ENCODE measurements around the gene DNAJC18. TPM values are rescaled to one million over a fixed set of nuclear protein-coding genes. Genes with fewer than 3 reads are reported as not detected.

The DNAJC18 gene
- total and polyA plus RNA-seq, 2 experiments from 2014 or later = 13.4 to 18.9 TPM

DNA sequence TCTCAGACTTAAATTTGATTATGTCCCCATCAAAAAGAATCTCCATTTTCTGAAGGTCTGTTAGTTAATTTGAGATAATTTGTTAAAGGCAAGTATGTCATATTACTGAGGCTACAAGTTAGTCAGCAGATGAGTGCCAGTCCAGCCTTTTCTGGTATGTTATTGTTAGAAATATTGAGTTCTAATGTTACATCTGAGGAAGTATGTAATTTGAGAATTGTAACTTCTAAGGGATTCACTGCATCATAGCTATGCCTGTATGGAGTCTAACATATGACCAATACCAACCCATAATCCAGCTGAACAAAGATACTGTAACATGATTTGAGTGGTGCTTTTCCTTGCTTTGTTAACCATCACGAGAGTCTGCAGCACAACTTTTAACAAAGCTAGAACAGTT is 70.1 kb downstream of the DNAJC18 start:
- Mint-ChIP-seq H3K9me3 (no peaks in the 10 kb centered on the region), H3K4me3 (no peak overlapping the region), H3K4me1 (no peaks in the 10 kb centered on the region; the same call in 2 of the 3 replicates), H3K27me3 (ENCODE audit: insufficient read depth, low read depth, poor library complexity) (peaks cover 5% of the 10 kb centered on the region), H3K27ac (no peak overlapping the region), H3K36me3 (ENCODE audit: low read depth) (peaks cover 69% of the 10 kb centered on the region)
- peaks cover 23% of the 10 kb centered on the region; the same call in 1 of the 2 replicates for H4K20me1 ChIP-seq (replicated peaks; ENCODE audit: insufficient read depth)
- H3K4me3 ChIP-seq = no peak overlapping the region
- H3K4me2 ChIP-seq = no peak overlapping the region
- peaks cover 61% of the 10 kb centered on the region for H3K36me3 ChIP-seq (ENCODE audit: insufficient read depth)
- H3K27me3 ChIP-seq (ENCODE audit: insufficient read depth) = no peaks in the 10 kb centered on the region
- H2AFZ ChIP-seq = no peak overlapping the region
- H3K9me2 ChIP-seq (ENCODE audit: insufficient read depth) = no peaks in the 10 kb centered on the region
- peaks cover 16% of the 10 kb centered on the region for H3F3A ChIP-seq (replicated peaks; ENCODE audit: low read depth)
- no peak for DNase-seq (ENCODE audit: low spot score)
- no peak for ATAC-seq
- TF ChIP-seq, protein P1, sequence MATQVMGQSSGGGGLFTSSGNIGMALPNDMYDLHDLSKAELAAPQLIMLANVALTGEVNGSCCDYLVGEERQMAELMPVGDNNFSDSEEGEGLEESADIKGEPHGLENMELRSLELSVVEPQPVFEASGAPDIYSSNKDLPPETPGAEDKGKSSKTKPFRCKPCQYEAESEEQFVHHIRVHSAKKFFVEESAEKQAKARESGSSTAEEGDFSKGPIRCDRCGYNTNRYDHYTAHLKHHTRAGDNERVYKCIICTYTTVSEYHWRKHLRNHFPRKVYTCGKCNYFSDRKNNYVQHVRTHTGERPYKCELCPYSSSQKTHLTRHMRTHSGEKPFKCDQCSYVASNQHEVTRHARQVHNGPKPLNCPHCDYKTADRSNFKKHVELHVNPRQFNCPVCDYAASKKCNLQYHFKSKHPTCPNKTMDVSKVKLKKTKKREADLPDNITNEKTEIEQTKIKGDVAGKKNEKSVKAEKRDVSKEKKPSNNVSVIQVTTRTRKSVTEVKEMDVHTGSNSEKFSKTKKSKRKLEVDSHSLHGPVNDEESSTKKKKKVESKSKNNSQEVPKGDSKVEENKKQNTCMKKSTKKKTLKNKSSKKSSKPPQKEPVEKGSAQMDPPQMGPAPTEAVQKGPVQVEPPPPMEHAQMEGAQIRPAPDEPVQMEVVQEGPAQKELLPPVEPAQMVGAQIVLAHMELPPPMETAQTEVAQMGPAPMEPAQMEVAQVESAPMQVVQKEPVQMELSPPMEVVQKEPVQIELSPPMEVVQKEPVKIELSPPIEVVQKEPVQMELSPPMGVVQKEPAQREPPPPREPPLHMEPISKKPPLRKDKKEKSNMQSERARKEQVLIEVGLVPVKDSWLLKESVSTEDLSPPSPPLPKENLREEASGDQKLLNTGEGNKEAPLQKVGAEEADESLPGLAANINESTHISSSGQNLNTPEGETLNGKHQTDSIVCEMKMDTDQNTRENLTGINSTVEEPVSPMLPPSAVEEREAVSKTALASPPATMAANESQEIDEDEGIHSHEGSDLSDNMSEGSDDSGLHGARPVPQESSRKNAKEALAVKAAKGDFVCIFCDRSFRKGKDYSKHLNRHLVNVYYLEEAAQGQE (IDR thresholded peaks at IDR 0.05; ENCODE audit: unreplicated experiment) = no peak
- no peak for TF ChIP-seq ZNF114 (CRISPR knock-in tag; IDR thresholded peaks at IDR 0.05)
- TF ChIP-seq NANOG (IDR thresholded peaks at IDR 0.05; ENCODE audit: borderline replicate concordance) = no peak
- TF ChIP-seq CREB1 (CRISPR knock-in tag; IDR thresholded peaks at IDR 0.05; ENCODE audit: low read depth) = no peak
- no peak for TF ChIP-seq JUNB (IDR thresholded peaks at IDR 0.05; ENCODE audit: unreplicated experiment)
- TF ChIP-seq, protein P2, sequence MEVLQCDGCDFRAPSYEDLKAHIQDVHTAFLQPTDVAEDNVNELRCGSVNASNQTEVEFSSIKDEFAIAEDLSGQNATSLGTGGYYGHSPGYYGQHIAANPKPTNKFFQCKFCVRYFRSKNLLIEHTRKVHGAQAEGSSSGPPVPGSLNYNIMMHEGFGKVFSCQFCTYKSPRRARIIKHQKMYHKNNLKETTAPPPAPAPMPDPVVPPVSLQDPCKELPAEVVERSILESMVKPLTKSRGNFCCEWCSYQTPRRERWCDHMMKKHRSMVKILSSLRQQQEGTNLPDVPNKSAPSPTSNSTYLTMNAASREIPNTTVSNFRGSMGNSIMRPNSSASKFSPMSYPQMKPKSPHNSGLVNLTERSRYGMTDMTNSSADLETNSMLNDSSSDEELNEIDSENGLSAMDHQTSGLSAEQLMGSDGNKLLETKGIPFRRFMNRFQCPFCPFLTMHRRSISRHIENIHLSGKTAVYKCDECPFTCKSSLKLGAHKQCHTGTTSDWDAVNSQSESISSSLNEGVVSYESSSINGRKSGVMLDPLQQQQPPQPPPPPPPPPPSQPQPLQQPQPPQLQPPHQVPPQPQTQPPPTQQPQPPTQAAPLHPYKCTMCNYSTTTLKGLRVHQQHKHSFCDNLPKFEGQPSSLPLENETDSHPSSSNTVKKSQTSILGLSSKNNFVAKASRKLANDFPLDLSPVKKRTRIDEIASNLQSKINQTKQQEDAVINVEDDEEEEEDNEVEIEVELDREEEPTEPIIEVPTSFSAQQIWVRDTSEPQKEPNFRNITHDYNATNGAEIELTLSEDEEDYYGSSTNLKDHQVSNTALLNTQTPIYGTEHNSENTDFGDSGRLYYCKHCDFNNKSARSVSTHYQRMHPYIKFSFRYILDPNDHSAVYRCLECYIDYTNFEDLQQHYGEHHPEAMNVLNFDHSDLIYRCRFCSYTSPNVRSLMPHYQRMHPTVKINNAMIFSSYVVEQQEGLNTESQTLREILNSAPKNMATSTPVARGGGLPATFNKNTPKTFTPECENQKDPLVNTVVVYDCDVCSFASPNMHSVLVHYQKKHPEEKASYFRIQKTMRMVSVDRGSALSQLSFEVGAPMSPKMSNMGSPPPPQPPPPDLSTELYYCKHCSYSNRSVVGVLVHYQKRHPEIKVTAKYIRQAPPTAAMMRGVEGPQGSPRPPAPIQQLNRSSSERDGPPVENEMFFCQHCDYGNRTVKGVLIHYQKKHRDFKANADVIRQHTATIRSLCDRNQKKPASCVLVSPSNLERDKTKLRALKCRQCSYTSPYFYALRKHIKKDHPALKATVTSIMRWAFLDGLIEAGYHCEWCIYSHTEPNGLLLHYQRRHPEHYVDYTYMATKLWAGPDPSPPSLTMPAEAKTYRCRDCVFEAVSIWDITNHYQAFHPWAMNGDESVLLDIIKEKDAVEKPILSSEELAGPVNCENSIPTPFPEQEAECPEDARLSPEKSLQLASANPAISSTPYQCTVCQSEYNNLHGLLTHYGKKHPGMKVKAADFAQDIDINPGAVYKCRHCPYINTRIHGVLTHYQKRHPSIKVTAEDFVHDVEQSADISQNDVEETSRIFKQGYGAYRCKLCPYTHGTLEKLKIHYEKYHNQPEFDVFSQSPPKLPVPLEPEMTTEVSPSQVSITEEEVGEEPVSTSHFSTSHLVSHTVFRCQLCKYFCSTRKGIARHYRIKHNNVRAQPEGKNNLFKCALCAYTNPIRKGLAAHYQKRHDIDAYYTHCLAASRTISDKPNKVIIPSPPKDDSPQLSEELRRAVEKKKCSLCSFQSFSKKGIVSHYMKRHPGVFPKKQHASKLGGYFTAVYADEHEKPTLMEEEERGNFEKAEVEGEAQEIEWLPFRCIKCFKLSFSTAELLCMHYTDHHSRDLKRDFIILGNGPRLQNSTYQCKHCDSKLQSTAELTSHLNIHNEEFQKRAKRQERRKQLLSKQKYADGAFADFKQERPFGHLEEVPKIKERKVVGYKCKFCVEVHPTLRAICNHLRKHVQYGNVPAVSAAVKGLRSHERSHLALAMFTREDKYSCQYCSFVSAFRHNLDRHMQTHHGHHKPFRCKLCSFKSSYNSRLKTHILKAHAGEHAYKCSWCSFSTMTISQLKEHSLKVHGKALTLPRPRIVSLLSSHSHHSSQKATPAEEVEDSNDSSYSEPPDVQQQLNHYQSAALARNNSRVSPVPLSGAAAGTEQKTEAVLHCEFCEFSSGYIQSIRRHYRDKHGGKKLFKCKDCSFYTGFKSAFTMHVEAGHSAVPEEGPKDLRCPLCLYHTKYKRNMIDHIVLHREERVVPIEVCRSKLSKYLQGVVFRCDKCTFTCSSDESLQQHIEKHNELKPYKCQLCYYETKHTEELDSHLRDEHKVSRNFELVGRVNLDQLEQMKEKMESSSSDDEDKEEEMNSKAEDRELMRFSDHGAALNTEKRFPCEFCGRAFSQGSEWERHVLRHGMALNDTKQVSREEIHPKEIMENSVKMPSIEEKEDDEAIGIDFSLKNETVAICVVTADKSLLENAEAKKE (CRISPR knock-in tag; IDR thresholded peaks at IDR 0.05) = no peak
- no peaks in the 10 kb centered on the region for H3K4me1 ChIP-seq (ENCODE audit: insufficient read depth)
- H3K79me2 ChIP-seq (replicated peaks; ENCODE audit: insufficient read depth) = peaks cover 9% of the 10 kb centered on the region
- H3K27ac ChIP-seq (ENCODE audit: low read depth) = no peak overlapping the region
